HepG2 (cell line): ENCODE results near the gene FAM174C. TPM values are rescaled to one million over a fixed set of nuclear protein-coding genes. Genes with fewer than 3 reads are reported as not detected.

ENCODE experiments used
- CCAR2 ChIP-seq: fragments of 200-400 bp; formaldehyde crosslinking; optimal IDR thresholded peaks from 2 replicates; pipeline ENCODE3; 2018; ENCODE audit warnings: low read depth, mild to moderate bottlenecking, low read length, moderate library complexity
- CHD2 ChIP-seq: IDR thresholded peaks from 2 replicates; pipeline ENCODE4 v1.6.1; 2011; ENCODE audit warnings: low read depth, low read length, improper control_type of control experiment
- KDM4B ChIP-seq: sonication (generic); formaldehyde crosslinking; IDR thresholded peaks from 2 replicates; pipeline ENCODE4 v1.4.0; 2020; ENCODE audit warnings: missing genetic modification reagents
- PLRG1 ChIP-seq: fragments of 450-650 bp; conservative IDR thresholded peaks from 2 replicates; pipeline ENCODE4 v1.6.1; 2016
- STAT5B ChIP-seq: sonication (generic); formaldehyde crosslinking; IDR thresholded peaks from 2 replicates; pipeline ENCODE4 v1.4.0; 2020; ENCODE audit warnings: missing genetic modification reagents
- TMF1 ChIP-seq: sonication (generic); formaldehyde crosslinking; IDR thresholded peaks from 2 replicates; pipeline ENCODE4 v1.8.1; 2022; ENCODE audit warnings: low read depth, missing genetic modification reagents
- ZNF121 ChIP-seq: sonication (generic); formaldehyde crosslinking; IDR thresholded peaks from 2 replicates; pipeline ENCODE4 v1.5.0; 2020; ENCODE audit warnings: mild to moderate bottlenecking, missing genetic modification reagents
- ZNF292 ChIP-seq: sonication (generic); formaldehyde crosslinking; IDR thresholded peaks from 2 replicates; pipeline ENCODE4 v1.8.1; 2022; ENCODE audit warnings: mild to moderate bottlenecking, low read depth, missing genetic modification reagents, borderline replicate concordance
- ZNF546 ChIP-seq: sonication (generic); formaldehyde crosslinking; conservative IDR thresholded peaks from 2 replicates; pipeline ENCODE4 v1.8.1; 2023; ENCODE audit warnings: mild to moderate bottlenecking, missing genetic modification reagents
- ZNF607 ChIP-seq: sonication (generic); formaldehyde crosslinking; IDR thresholded peaks from 2 replicates; pipeline ENCODE4 v1.5.1; 2020; ENCODE audit warnings: missing genetic modification reagents, mild to moderate bottlenecking, borderline replicate concordance
- polyA plus RNA-seq, 8 experiments: library from polyadenylated mRNA; depleted of rRNA in 3 of 8; stranded (reverse) in 7 of 8; unstranded in 1 of 8; fragments of >200 nt; fragmentation: Illumina TruSeq in 4 of 8; extraction: Trizol in 4 of 8; gene quantifications; 2 replicates each; pipeline versions ENCODE4 v1.2.1 to v1.2.3, GENCODE V29; 2011 to 2016; ENCODE audit warnings: low read depth in 4 of 8, missing spikeins in 1 of 8, mixed read lengths in 1 of 8; ENCODE audit not compliant: insufficient read depth in 1 of 8
- total RNA-seq, 5 experiments: library from RNA; depleted of rRNA; stranded (reverse); fragments of >200 nt; fragmentation: Illumina TruSeq; extraction: Trizol; gene quantifications; 2 replicates each; pipeline ENCODE4 v1.2.3, GENCODE V29; 2016; ENCODE audit warnings: low read depth in 1 of 5
- TF ChIP-seq, protein P1 (sequence below): sonication (generic); formaldehyde crosslinking; IDR thresholded peaks from 2 replicates; pipeline ENCODE4 v1.4.0; 2020; ENCODE audit warnings: mild to moderate bottlenecking, missing genetic modification reagents
- TF ChIP-seq, protein P2 (sequence below), 2 experiments: sonication (generic) in 1 of 2; formaldehyde crosslinking in 1 of 2; IDR thresholded peaks; 2 replicates each; pipeline versions ENCODE4 v1.5.1 to v1.6.1; 2011 to 2020; ENCODE audit warnings: borderline replicate concordance in 1 of 2, low read depth in 1 of 2, low read length in 1 of 2, mild to moderate bottlenecking in 1 of 2, missing genetic modification reagents in 1 of 2, moderate library complexity in 1 of 2
- TF ChIP-seq, protein P3 (sequence below): sonication (generic); formaldehyde crosslinking; IDR thresholded peaks from 2 replicates; pipeline ENCODE4 v1.8.1; 2023; ENCODE audit warnings: mild to moderate bottlenecking, missing genetic modification reagents
- TF ChIP-seq, protein P4 (sequence below): fragments of 450-650 bp; IDR thresholded peaks from 2 replicates; pipeline ENCODE4 v1.6.1; 2016
- TF ChIP-seq, protein P5 (sequence below): sonication (generic); formaldehyde crosslinking; IDR thresholded peaks from 2 replicates; pipeline ENCODE4 v1.5.0; 2020; ENCODE audit warnings: missing genetic modification reagents
- TF ChIP-seq, protein P6 (sequence below): IDR thresholded peaks from 2 replicates; pipeline ENCODE4 v1.6.1; 2016
- TF ChIP-seq, protein P7 (sequence below): sonication (generic); formaldehyde crosslinking; IDR thresholded peaks from 2 replicates; pipeline ENCODE4 v1.5.0; 2020; ENCODE audit warnings: mild to moderate bottlenecking, low read depth, missing genetic modification reagents, borderline replicate concordance

The FAM174C gene
- total and polyA plus RNA-seq, 2 of the 13 experiments (the other 11 are each of a cell fraction or from before 2014, with no cell fraction given) = 19.5 to 31.3 TPM

DNA sequence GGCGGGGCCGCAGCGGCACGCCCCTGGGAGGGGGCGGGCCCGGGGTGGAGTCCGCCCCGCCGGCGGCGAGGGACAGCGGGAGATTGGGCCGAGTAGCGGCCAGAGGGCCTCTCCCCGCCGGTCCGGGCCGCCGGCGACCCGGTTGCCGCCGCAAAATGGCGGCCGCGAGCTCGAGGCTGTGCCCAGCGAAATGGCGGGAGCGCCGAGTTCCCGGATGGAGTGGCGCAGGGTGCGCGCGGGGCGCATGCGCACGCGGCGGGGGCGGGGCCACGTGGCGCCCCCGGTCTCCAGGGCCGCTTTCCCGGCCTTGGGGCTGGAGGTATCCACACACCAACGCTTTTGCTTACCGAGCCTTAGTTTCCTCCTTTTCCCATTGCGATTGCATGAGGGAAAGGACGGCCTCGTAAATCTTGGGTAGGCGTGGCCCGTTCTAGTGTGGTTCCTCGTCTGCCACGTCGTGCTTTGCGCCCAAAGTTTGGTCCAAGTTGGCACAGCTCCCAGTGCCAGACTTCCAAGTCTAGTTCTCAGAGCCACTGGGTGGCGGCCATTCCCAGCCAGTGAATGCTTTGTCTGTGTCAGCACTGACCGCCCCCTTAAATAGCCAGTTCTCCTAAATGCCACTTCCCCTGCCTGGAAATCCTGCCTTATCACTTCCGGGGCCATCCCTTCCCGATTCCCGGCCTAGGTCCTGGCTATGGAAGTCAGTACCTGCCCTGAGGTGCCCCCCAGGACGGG, 5.7 kb upstream of the FAM174C start (continued):
- TF ChIP-seq TMF1 (CRISPR knock-in tag) = no peak
- no peak for TF ChIP-seq CCAR2
- no peak for TF ChIP-seq ZNF607
- no peak; the same call in 1 of the 2 replicates for TF ChIP-seq CHD2
- TF ChIP-seq, protein P1, sequence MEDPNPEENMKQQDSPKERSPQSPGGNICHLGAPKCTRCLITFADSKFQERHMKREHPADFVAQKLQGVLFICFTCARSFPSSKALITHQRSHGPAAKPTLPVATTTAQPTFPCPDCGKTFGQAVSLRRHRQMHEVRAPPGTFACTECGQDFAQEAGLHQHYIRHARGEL (CRISPR knock-in tag) = no peak
- TF ChIP-seq ZNF292 (CRISPR knock-in tag) = no peak
- no peak for TF ChIP-seq STAT5B (CRISPR knock-in tag)
- TF ChIP-seq, protein P2, sequence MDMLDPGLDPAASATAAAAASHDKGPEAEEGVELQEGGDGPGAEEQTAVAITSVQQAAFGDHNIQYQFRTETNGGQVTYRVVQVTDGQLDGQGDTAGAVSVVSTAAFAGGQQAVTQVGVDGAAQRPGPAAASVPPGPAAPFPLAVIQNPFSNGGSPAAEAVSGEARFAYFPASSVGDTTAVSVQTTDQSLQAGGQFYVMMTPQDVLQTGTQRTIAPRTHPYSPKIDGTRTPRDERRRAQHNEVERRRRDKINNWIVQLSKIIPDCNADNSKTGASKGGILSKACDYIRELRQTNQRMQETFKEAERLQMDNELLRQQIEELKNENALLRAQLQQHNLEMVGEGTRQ (IDR thresholded peaks at IDR 0.05; ENCODE audit: low read depth, low read length) = peak; percentile 68
- TF ChIP-seq, protein P2 (CRISPR knock-in tag; IDR thresholded peaks at IDR 0.05; ENCODE audit: borderline replicate concordance) = no peak; the same call in 1 of the 2 replicates
- peak; percentile 74; the same call in 1 of the 2 replicates for TF ChIP-seq ZNF546 (CRISPR knock-in tag)
- TF ChIP-seq, protein P3, sequence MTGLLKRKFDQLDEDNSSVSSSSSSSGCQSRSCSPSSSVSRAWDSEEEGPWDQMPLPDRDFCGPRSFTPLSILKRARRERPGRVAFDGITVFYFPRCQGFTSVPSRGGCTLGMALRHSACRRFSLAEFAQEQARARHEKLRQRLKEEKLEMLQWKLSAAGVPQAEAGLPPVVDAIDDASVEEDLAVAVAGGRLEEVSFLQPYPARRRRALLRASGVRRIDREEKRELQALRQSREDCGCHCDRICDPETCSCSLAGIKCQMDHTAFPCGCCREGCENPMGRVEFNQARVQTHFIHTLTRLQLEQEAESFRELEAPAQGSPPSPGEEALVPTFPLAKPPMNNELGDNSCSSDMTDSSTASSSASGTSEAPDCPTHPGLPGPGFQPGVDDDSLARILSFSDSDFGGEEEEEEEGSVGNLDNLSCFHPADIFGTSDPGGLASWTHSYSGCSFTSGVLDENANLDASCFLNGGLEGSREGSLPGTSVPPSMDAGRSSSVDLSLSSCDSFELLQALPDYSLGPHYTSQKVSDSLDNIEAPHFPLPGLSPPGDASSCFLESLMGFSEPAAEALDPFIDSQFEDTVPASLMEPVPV (CRISPR knock-in tag) = no peak
- TF ChIP-seq, protein P4, sequence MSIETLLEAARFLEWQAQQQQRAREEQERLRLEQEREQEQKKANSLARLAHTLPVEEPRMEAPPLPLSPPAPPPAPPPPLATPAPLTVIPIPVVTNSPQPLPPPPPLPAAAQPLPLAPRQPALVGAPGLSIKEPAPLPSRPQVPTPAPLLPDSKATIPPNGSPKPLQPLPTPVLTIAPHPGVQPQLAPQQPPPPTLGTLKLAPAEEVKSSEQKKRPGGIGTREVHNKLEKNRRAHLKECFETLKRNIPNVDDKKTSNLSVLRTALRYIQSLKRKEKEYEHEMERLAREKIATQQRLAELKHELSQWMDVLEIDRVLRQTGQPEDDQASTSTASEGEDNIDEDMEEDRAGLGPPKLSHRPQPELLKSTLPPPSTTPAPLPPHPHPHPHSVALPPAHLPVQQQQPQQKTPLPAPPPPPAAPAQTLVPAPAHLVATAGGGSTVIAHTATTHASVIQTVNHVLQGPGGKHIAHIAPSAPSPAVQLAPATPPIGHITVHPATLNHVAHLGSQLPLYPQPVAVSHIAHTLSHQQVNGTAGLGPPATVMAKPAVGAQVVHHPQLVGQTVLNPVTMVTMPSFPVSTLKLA = peak; percentile 61; the same call in 1 of the 2 replicates
- no peak for TF ChIP-seq ZNF121
- no peak for TF ChIP-seq PLRG1
- no peak for TF ChIP-seq KDM4B (CRISPR knock-in tag)
- TF ChIP-seq, protein P5, sequence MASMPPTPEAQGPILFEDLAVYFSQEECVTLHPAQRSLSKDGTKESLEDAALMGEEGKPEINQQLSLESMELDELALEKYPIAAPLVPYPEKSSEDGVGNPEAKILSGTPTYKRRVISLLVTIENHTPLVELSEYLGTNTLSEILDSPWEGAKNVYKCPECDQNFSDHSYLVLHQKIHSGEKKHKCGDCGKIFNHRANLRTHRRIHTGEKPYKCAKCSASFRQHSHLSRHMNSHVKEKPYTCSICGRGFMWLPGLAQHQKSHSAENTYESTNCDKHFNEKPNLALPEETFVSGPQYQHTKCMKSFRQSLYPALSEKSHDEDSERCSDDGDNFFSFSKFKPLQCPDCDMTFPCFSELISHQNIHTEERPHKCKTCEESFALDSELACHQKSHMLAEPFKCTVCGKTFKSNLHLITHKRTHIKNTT = no peak
- TF ChIP-seq, protein P6, sequence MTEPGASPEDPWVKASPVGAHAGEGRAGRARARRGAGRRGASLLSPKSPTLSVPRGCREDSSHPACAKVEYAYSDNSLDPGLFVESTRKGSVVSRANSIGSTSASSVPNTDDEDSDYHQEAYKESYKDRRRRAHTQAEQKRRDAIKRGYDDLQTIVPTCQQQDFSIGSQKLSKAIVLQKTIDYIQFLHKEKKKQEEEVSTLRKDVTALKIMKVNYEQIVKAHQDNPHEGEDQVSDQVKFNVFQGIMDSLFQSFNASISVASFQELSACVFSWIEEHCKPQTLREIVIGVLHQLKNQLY (CRISPR knock-in tag) = no peak
- TF ChIP-seq, protein P7, sequence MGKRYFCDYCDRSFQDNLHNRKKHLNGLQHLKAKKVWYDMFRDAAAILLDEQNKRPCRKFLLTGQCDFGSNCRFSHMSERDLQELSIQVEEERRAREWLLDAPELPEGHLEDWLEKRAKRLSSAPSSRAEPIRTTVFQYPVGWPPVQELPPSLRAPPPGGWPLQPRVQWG = no peak
